NCI-H1417 (cell line): ENCODE measurements around the gene LYZL1.
A peak's percentile ranks its signal among the peaks of the same experiment; 100 is the strongest.
"Not testable (repeated sequence)": the region's sequence is repeated elsewhere in the genome, so short reads cannot be mapped to it uniquely, and the experiment has no call there.

ENCODE experiments used
- DNase-seq, 3 experiments: peaks; one replicate each; lab custom pipeline; 2025; lab: John Stamatoyannopoulos, UW

Gene LYZL1

DNA sequence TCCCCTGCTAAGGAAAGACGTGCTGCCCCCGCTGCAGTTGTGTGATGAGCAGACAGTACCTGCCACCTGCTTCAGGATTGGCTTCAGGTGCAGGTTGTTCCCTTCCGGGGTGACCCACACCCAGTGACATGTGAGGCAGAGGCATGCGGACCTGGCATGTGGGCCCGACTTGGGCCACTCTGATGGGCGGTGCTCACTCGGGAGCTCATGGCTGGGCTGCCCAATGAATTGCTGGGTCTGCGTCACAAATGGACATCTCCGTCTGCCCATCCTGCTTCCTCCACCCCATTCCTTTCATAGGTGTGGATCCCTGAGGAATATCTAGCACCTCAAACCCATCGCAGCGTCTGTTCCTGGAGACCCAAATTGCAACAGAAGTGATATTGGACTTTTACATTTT lies 19.3 kb downstream of the LYZL1 start:
- DNase-seq: not testable (repeated sequence)

DNA sequence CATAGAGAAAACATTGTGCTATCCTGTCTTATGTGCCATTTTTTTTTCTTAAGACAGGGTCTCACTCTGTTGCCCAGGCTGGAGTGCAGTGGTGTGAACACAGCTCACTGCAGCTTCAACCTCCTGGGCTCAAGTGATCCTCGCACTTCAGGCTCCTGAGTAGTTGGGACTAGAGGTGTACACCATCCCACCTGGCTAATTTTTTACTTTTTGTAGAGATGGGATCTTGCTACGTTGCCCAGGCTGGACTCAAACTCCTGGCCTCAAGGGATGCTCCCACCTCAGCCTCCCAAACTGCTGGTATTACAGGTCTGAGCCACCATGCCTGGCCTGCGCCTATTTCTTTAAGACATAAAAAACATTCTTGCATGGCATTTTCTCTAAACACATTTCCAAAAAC lies 20.6 kb downstream of the LYZL1 start:
- no peak for DNase-seq

DNA sequence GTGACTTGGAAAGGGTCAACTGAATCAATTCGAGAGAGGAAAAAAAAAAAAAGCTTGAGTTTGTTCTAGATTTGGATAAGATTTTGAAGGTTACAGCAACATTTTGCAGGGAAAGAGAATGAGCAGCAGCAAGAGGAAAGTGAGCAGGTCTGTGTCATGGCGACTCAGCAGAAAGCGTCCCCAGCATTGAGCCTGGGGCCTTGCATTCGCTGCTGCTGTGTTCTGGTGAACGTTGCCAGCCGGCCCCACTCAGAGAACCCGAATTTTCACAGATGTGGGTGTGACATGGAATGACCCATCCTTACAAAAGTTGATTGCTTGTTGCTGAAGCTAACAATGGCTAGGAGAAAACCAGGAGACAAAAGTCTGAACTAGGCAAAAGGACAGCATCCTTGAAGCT lies 21.6 kb downstream of the LYZL1 start:
- DNase-seq: not testable (repeated sequence)

DNA sequence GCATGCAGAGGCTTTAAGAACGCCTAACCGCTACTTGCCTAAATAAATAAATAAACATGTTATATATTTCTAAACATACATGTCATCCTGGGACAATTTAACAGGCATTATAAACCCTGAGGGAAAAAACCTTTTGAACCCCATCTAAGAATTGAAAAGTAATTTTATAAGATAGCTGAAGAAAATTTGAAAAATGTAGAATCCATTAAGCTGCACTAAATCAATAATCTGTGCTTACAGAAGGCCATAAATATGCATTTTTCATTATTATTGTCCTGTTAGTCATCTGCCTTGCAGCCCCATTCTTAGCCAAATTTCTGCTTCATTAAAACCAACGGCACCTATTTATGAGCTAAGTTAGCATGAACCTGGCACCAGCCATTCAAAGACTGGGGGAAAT lies 24.2 kb downstream of the LYZL1 start:
- DNase-seq: no peak

DNA sequence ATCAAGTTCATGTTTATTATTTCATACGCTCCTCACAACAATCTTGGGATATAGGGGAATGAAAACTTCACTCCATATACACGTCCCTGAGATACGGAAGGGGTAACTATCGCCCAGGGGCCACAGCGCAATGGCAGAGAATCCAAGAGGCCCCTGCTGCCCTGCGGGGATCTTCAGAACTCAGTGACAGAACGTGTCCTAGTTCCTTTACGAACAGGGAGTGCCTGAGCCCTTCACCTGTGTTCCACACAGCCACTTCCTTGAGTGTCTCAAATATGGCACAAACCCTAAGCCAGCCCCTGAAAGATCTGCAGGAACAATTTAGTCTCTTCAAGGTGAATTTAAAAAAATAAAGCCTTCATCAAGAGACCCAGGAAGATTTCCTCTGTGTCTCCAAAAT lies 25.9 kb downstream of the LYZL1 start:
- DNase-seq: no peak

DNA sequence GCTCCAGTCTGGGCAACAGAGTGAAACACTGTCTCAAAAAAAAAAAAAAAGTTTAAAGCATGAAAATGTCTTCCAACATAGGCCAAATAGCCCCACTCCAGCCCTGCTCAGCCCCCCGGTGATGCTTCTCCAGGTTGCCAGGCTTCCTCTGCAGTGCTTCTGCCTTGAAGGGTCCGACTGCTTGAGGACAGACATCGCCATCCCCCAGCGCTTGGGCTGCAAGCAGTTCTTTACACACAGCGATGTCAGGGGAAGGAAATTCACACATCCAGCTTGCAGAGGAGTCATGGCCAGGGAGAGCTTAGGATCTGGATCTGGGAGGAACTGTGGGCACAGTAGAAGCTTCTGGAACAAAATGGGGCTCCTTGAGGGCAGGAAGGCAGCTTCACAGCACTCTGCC lies 26.9 kb downstream of the LYZL1 start:
- DNase-seq: no peak

DNA sequence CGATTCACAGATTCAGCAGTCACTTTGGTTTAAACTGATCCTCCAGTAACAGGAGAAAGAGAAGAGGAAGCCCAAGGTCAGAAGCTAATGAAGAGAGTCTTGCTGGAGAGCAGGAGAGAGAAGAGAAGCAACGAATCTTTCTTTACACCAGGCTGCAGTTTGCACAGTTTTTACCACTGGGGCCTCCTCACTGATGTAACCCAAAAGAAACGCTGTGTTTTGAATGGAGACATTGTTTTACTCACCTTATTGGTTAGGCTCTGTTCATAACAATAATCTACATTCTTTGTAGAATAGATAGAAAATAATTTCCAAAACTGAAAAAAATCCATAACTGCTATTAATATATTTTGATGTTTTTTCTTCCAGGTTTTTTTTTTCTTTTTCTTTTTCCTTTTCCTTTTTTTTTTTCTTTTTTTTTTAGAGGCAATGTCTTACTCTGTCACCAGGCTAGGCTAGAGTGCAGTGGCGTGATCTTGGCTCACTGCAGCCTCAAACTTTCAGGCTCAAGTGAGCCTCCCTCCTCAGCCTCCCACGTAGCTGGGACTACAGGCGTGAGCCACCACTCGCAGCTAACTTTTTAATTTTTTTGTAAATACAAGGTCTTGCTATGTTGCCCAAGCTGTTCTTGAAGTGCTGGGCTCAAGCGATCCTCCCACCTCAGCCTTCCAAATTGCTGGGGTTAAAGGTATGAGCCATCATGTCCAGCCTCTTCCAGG lies 27.6 kb downstream of the LYZL1 start:
- DNase-seq: no peak

DNA sequence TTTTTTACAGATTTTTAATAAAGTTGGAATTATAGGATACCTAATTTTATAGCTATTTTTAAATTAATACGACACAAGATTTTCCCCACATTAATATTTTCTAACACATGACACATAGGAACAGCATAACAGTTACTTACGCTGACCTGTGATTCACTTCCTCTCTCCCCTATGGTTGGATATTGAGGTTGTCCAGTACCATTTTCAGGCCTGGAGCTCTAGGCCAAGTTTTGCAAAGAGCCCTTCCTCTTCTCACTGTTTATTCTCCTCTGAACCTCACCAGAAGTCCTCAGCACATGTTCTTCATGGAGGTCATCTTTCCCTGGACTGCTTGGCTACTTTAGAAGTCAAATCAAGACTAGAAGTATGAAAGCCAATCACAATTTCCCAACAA lies 28.2 kb downstream of the LYZL1 start:
- no peak for DNase-seq

DNA sequence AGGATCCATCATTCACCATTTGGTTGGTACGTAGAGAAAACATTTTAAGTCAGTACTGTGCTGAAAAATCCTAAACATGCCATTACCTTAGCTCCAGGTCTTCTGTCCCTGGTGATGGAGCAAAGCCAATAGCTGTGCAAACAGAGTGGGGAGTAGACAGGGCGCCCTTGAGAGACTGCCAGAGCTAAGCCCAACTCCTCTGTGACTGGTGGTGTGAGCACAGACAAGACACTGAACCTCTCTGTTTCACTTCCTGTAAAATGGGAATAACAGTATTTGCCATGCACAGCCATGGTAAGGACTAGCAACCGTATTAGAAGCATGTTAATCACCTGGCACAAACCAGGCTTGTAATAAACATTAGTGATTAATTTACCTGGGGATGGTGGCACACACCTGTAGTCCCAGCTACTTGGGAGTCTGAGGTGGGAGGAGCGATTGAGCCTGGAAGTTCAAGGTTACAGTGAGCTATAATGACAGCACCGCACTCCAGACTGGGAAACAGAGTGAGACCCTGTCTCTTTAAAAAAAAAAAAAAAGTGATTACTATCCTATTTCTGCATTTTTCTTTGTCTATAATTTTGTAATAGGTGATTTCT lies 28.7 kb downstream of the LYZL1 start:
- peak in 1 of 3 experiments; percentile 3 for DNase-seq

DNA sequence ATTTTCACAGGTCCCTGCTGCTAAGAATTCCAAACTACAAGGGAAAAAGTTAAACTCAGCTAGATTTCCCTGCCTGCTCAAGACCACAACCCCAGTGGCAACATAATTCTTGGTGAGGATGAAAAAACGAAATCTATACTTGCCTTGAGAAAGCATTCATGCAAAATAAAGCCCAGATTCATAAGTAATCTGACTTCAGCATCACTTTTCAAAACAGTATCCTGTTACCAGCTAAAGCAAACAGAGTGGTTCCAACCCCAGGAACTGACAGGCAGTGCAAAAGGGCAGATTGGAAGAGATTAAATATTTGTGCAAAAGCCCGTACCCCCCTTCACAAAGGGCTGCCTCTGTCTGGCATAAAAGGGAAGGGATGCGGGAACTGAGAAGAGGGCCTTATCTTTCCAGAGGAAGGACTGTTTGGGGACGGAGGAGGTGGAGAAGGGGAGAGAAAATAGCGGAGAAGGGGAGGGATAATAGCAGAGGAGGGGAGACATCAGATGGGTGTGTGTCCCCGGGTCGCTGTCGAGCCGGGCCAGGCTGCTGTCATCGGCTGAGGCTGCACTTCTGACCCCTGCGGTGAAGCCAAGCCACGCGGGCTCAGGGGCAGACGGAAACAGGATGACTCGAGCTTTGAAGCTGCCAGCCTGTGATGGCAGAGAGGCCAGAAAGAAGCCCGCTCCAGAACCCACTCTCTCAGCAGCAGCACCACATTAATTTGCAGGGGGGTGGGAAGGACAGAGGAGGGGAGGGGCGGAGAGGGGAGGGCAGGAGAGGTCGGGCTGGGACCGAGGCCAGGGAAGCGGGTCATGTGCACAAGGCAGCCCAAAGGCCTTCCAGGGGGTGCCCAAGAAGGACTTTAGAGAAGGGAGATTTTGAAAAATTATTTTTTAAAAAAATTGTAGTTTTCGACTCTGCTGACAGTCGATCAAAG lies 29.5 kb downstream of the LYZL1 start:
- peak in 2 of 3 experiments; percentile 29 to 60 for DNase-seq

DNA sequence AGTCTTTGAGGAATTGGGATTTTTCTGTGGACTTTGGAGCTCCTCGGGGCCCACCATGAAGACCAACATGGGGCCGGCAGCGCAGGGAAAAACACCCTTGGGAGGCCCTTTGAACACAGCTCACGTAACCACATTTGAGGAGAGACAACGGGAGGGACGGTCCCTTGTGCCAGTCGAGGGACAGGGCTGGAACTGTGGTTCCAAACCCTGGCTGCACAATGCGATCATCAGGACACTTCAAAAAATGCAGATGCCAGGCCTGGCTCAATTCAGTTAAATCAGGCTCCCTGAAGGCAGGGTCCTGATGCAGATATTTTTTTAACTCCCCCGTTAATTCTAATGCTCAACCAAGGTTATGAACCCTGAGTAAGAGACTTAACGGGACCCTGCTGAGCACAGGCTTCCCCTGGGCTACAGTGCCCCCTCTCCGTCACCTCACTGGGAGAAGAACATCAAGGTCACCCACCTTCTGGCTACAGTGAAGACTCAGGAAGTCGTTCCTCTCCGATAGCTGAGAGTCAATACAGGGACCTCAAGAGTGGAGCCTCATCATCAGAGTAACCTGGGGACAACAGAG lies 30.4 kb downstream of the LYZL1 start:
- DNase-seq: no peak

DNA sequence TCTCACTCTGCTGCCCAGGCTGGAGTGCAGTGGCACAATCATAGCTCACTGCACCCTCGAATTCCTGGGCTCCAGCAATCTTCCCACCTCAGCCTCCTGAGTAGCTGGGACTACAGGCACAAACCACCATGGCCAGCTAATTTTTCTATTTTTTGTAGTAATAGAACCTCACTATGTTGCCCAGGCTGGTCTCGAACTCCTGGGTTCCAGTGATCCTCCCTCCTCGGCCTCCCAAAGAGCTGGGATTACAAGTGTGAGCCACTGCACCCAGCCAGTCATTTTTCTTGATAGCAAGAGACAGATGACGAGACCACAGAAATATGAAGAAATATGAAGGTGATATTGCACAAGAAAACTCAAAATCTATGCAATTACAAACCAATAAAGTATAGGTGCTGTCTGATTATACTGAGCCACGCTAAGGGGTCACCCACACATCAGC lies 31.8 kb downstream of the LYZL1 start:
- DNase-seq: not testable (repeated sequence)

DNA sequence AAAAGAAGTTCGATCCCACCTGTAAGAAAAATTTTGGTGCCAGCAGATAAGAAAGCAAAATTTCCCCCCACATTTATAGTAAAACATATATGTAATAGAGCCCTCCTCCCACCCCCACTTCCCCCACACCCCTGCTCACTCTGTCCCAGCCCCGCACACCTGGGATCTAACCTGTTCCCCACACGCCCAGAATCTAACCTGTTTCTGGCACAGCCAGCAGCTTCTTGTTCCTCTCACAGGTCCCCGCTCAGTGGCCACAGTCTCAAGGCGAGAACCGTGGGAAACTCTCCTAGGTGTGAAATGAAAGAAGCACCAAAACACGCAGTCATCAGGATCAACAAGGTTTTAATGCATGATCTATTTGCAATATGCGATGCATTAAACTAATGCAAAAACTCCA lies 32.8 kb downstream of the LYZL1 start:
- no peak for DNase-seq

DNA sequence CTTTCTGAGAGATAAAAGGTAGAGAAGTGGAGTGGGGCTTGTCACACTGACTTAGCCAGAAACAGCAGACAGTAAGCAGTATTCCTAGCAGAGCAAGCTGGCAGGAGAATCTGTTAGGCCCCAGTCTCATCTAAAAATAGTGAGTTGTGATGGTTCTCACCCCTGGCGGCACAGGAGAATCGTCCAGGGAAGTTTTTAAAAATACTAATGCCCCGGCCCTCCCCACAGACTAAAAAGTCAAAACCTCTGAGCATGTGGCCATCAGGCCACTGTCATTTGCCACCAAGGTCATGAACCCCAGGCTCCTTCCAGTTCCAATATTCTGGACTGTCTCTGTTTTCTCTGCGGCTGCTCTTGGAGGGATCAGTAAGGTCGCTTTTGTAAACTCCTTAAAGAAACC lies 34.0 kb downstream of the LYZL1 start:
- DNase-seq: no peak

DNA sequence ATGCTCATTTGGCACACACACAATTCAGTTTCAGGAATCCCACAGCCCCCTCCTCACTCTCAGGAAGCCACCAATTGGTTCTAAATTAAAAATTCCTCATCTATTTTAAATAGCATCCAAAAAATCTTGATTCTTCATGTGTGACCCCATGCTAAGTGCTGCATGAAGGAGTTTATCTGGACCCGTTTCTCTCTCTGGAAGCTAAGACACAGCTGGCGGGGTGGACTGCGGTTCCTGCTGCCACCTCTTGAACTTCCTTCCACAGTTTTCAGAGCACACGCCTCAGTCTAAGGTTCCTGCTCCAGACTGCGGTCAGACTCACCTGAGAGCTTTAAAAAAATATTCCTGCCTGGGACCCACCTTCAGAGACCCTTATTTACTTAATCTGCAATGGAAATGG lies 34.5 kb downstream of the LYZL1 start:
- DNase-seq: no peak

DNA sequence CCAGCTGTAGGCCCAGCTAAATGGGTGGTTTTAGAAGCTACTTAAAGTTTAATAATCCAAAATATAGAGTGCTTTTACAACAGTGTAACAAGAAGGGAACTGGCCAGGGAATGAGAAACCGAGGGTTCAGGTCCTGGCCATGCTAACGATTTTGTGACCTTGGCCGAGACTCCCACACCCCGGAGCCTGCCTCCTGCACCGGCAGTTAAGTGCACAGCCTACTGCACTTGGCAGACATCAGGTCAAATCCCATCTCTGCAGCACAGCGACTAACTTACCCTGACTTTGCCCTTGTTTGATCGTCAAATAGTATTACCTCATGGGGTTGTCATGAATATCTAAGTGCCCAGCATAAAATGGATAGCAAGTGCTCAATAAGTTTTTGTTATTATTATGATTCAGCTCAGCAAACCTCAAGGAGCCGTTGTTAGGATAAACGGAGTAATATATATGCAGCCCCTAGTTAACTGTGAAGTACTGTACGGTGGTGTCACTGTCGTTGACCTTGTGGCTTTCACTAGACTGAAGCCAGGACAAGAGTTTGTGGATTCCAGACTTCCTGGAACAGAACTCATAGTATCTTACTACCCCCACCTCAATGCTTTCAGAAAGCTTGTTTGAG lies 35.5 kb downstream of the LYZL1 start:
- no peak for DNase-seq

DNA sequence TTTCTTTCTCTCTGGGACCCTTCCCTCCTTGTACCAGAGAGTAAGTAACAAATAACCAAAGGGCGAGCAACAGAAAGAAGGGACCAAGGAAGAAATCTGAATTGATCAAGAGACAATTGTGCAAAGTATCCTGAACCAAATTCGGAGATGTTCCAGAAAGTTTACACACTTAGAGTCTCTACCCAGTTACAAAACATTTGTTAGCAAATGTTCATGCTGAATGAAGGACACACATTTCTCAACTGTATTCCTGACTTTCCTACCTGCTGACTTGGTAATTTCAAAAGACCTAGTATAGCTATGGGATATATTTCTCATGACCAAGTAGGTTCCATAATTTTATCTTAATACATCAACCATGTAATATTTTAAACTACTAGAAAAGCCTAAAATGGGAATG lies 37.4 kb downstream of the LYZL1 start:
- DNase-seq: no peak

DNA sequence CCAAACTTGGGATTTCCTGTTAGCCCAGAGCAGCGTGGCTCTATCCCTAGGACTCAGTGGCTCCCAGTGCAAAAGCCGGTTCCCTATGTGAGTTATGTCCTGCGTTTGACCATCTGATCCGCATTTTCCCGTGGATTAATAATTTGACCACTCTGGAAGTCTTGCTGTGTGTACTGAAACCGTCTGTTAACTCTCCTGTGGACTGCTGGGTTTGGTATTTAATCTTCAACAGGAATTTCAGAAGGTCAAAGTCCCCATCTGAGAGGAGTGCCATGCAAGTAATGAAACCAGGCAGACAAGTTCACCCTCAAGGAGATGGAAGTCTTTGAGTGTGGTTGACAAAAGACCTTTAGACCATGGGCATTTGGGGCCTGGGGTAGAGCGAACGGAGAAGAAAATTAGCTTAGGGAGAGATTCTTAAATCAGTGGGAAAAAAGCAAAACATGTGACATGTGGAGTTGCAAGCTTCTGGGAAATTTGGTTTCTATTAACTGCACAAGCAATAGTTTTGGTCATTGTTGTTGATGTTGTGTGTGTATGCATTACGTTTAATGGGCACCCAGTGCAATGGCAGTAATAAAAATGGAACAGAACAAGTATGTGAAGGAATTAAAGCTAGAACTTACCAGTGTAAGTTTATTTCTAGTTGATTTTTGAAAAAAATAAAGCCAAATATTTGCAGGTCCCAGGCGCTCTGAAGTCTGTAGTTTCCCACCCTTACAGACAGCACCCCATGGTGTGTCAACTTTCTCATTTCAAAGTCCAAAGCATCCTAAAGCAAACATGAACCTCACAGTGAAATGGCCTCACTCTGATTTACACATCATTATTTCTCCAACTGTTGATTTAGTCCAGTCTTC lies 38.2 kb downstream of the LYZL1 start:
- no peak for DNase-seq

DNA sequence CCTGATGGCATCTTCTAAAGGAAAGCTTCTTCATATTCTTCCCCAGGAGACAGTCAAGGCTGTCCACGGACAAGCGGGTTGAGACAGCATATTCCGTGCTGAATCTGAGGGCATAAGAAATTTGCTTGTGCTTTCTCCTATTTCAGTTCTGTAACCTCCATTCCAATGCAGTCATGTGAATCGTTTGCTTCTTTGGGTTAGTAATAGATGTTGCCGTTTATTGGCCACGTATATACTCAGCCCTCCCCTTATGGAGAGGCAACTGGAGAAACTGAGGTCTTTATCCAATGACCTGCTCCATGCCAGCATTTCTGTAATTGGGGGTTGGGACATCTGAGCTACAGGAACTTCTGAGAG lies 38.9 kb downstream of the LYZL1 start:
- no peak for DNase-seq

DNA sequence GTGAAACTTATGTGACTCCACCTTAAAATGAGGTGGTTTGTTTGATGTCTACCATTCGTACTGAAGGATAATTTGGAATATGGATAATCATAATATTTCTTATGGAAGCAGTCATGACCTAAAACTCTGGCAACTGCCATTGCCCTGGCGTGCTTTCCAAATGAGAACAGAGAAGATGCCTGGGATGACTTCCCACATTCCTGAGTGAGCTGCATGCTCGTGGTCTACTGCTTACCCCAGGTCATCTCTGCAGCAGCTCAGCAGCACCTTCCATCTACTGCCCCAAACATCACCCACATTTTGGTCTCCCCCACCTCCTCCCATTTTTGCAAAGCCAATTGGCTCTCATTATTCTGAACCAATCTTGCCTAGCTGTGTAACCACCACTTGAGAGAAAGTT lies 40.1 kb downstream of the LYZL1 start:
- DNase-seq: no peak

DNA sequence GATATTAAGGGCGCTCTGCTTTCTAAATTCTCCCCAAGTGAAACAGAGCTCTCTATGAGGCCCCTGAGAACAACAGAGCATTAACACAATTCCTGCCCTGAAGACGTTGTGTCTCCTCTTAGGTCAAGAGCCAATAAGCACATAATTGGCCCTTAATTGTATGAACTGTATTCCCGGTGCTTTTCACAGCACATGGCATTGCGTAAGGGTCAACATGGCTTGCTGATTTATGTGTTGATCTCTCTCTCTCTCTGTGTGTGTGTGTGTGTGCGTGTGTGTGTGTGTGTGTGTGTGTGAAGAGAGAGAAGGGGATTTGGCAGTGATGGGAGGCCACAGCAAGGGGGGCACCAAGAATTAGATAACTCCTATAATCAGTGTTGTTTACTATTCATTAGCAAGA lies 40.5 kb downstream of the LYZL1 start:
- DNase-seq: peak; percentile 29 to 96 (median 76)
